ENCODE results near the gene SLC25A33.

SLC25A33 gene

DNA sequence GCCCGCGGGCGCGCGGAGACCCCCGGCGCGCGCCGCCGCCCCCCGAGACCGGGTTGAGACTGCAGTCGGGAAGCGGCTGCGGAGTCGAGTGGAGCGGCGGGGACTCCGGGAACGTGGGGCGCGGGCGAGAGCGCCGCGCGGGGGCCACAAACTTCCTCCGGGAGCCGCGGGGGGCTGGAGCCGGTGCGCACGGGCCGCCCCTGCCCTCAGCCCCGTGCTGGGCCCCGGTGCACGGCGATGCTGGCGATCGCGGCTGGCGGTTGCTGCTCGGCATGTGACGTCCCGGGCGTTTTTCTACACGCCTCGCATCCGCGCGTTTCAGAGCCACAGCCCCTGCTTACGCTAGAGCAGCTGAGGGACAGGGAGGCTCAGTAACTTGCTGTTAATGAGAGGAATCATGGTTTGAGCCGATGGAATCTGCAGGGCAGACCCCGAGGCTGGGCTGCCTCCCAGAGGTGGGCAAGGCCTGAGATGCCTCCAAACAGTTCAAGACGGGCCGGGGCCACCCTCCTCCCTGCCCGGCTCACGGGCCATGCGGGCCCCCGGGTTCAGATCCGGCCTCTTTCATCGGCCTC lies 50.0 kb downstream of the SLC25A33 start:
- DNase-seq (ENCODE audit: low read depth), result no peak

DNA sequence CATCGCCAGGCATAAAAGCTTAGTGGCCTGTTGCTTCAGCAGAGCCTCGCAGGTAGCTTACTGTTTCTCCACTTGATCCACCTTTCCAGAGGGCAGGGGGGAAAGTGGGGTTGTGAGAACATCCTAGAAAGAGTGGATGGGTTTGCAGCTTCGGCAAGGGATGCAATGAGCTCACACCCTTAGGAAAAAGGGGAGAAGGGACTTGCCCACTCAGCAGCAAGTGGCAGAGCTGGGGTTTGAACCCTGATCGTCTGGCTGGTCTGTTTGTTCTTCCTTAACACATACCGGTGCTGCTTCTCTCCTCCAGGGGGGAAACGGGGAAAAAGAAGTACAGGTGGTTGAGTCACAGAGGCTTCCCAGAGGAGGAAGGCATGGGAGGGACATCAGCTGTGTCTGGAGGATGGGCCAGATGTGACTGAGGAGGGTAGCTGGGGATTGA lies 50.5 kb downstream of the SLC25A33 start:
- DNase-seq (ENCODE audit: low read depth), result no peak

DNA sequence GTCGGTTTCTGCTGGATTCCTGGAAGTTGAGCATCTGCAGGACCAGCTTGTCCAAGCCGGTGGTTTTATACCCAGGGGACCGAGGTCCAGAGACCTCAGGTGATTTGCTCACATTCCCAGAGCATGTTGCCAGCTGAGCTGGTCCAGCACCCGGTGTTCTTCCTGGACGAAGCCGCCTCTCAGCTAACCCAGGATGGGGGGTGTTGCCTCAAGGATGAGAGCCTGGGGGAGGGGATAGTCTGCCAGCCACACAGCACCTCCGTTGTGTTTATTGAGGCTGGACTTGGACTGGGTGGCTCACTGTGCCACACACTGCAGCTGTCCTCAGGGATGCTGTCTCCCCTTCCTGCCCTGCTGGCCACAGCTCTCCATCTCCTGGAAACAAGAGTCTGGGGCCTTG lies 50.9 kb downstream of the SLC25A33 start:
- no peak for DNase-seq (ENCODE audit: low read depth)

DNA sequence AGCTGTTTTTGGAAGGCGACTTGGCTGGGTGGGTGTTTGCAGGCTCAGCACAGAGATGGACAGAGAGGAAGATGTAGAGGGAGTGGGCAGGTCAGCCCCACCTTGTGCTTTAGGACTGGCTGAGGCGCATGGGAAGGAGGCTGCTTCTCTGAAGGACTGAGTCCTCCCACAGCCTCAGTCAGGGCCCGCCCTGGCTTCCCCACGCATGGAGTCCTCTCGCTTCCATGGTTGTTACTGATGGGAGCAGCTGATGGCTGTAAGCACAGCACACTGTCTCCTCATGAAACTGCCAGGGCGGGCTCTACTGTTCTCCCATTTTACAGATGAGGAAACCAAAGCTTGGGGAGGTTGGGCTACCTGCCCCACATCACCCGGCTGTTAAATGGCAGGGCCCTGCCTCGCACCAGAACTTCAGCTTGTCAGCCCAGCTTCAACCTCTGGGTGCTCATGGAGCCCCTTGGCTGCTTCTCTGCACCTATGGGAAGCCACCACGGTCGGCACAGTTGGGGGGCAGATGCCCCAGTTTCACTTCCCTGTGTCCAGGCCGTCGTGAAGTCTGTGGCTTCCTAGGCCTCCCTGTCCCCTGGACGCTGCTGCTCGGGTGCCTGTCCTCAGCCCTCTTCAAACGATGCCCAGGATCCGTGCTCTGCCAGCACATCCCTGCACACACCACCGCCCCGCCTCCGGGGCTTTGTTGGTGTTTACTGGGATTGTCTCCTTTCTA lies 51.8 kb downstream of the SLC25A33 start:
- no peak for DNase-seq (ENCODE audit: low read depth)

DNA sequence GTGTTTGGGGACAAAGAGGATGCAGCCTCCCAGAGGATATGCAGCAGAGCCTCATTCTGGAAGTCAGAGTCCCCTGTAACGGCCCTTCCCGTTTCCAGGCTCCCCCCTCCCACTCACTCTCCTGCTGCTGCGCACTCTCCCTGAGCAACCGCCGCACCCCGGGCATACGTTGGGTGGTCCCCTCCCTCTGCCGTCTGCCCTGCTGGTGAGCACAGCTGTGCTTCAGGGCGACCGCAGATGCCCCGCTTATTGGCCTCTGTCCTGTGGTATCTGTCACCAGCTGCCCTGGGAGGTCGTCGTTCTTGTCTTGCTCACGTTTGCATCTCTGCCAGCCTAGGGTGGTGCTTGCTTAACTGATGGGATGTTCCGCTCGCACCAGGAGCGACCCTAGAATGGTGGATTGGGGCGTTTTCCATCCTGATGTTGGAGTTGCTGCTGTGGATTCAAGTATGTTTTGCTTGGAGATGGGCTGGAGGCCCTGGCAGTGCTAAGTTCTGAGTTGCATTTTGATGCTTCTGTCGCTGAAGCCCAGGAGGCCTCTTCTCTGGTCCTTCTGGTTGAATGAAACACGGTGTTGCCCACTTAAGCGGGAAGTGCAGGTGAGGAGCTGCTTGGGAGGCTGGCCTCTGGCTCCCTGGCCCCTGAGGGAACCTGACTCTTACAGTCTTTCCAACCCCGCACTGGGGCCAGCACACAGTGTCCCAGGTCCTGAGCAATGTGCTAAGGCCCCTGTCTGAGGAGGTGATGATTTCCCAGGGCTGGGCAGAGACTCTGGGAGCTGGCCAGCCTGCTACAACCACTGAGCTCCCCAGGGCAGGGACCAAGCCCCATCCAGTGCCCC lies 52.6 kb downstream of the SLC25A33 start:
- no peak for DNase-seq (ENCODE audit: low read depth)

DNA sequence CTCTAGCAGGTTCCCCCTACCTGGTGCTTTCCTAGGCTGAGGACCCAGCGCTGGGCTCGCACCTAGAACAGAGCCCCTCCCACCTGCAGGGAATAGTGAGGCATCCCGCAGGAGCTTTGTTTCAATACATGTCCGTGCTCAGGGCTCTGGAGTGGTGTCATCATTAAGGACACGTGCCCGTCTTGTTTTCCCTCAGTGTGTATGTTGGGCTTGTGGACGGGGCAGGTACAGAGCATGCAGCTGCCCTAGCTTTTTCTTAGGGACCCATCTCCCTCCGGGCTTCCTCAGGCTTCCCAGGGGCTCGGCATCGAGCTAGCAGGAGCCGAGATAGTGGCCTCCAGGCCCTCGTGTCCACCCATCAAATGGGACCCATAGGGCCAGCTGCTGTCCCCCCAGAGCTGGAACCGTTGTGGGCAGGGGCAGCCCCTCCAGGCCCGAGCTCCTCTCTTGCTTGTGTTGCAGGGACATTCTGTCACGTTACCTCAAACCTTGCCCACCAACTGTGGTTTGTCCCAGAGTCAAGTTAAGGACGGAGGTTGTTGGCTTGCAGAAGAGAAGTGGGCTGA lies 53.3 kb downstream of the SLC25A33 start:
- no peak for DNase-seq (ENCODE audit: low read depth)

DNA sequence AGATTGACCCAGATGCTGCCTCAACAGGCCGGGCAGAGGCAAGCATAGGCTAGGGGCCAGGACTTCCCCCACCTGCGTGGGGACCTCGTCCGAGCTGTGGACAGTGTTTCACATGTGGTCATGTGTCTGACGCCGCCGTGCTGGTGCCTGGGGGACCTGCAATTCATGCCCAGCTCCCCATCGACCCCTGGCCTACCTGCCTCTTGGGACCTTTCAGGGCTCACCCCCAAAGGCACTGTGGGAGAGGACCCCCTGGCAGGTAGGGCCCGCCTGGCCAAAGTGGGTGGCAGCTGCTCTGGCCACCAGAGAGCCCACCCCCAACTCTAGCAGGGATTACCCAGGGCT lies 53.9 kb downstream of the SLC25A33 start:
- DNase-seq (ENCODE audit: low read depth), result no peak

DNA sequence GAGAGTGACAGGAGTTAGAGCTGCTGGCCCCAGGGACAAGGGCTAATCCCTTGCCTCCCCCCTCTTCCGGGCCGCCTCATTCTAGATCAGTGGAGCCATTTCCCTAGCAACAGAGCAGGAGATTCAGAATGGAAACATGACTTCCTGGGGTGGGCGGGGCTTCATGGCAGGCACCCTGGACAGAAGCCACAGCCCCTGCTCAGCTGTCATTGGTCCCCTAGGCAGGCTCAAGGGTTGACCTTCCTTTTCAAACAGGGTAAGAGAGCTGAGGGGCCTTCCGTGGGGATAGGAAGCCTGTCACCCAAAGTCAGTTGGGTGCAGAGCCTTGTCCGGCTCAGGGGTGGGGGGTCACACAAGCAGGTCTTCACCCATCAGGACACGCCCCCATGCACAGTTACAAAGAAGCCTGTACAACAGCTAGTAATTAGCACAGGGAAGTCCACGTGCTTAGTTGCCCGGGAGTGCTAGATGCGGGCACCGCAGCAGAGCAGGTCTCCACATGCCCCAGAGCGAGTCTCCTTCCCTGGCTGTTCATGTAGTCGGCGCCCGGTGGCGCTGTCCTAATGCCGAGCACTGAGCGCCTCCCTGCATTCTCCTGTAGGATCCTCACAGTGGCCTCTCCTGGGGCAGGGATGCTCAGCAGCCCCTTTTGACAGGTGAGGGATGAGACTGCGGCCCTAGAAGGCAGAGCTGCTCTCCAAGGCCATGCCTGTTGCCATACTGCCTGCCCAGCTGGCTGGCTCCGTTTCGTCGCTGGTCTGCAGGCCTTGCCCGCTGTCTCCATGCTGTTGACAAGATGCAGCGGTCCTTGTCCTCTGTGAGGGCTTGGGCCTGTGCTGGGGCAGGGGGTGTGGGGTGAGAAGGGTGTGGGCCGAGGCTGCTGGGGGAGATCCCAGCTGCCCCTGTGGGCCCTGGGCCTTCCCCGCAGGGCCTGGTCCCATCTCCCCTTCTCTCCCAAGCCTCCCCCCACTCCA lies 54.5 kb downstream of the SLC25A33 start:
- no peak for DNase-seq (ENCODE audit: low read depth)

DNA sequence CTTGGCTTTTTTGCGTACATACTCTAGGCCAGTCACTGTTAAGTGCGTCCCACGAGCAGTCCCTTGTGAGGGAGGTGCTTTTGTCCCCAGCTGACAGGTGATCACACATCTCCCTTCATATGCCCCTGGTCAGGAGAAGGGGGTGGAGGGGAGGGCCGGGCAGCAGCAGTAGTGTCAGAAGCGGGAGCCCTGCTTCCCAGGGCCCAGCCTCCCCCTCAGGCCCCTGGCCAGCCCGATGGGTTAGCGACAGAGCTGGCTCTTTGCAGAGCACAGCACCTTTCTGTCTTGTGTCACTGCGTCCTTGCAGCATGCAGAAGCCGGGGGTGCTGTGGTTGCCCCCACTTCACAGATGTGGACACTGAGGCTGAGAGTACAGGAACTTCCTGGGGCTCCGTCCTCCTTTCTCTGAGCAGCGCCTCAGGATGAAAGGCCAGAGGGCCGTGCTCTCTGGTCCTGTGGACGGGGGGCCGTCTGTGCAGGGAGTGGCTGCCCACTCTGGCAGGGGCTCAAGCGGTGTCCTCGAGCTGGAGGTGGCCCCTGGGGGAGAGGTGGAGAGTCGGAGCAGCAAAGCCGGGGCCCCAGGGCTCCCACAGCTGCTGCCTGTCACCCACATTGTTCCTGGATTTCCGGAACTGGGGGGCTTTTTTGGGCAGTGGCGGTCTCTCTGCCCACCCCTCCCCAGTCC lies 55.3 kb downstream of the SLC25A33 start:
- DNase-seq (ENCODE audit: low read depth), result no peak

DNA sequence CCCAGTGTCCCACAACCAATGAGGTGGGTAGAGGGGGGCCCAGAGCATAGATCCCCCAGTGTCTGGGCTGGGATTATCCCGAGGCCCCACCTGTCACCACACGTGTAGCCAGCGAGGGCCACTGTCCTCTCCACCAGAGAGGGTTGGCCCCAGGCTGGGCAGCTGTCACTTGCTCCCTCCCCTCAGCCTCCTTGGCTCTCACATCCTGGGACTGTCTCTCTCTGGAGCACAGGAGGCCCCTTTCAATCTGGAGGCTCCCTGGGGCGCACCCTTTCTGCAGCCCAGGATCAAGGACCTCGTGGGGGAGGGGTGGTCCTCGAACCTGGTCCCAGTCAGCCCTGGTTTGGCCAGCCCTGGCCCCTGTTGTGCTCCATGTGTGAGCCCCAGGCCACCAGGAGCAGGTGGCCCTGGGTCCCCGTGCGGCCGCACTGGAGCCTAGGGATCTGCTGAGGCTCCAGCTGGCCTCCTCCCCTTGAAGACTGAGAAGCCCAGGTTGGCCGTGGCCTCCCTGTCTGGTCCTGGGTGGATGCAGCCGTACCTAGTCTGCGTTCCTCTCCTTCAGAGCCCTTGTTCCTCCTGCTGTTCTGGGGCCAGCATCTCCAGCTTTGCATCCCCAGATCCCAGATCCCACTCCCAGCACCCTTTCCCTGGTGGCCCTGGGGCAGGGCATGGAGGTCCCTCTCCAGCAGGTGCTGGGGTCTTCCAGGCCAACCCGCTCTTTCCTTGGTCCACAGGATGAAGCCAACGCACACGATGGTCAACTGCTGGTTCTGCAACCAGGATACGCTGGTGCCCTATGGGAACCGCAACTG lies 56.1 kb downstream of the SLC25A33 start:
- no peak for DNase-seq (ENCODE audit: low read depth)

DNA sequence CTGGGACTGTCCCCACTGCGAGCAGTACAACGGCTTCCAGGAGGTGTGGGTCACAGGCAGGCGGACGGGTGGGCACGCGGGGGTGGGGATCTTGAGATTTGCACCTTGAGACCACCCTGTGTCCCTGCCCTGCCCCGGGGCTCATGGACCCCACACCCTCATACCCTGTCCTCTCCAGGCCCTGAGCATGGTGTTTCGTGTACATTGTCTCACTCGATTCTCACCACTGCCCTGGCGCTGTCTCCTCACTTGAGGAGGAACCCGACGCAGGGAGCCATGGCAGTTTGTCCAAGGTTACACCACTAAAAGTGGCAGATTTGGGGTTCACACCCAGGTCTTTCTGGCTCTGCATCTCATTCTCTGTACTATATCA lies 56.7 kb downstream of the SLC25A33 start:
- DNase-seq (ENCODE audit: low read depth), result no peak

DNA sequence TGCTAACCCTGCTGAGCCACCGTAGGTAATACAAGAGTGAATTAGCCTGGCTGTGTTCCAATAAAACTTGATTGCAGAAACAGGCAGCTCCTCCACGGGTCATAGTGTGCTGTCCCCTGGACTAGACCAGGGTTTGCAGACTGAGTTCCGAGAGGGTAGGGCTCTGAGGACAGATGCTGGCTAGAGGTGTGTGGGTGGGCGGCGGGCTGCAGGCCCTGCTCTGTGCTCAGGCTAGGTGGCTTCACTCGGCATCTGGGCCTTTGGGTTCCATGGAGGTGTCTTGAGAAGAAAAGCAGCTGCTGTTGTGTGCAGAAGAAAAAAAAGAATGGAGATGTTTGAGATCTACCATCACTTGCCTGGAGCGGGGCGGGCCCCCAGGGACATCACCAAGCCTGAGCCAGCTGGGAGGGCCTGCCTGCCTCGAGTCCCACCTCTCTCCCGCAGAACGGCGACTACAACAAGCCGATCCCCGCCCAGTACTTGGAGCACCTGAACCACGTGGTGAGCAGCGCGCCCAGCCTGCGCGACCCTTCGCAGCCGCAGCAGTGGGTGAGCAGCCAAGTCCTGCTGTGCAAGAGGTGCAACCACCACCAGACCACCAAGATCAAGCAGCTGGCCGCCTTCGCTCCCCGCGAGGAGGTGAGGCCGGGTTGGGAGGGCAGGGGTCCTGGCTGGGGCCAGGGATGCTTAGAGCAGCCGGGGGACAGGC lies 57.3 kb downstream of the SLC25A33 start:
- DNase-seq (ENCODE audit: low read depth), result no peak

DNA sequence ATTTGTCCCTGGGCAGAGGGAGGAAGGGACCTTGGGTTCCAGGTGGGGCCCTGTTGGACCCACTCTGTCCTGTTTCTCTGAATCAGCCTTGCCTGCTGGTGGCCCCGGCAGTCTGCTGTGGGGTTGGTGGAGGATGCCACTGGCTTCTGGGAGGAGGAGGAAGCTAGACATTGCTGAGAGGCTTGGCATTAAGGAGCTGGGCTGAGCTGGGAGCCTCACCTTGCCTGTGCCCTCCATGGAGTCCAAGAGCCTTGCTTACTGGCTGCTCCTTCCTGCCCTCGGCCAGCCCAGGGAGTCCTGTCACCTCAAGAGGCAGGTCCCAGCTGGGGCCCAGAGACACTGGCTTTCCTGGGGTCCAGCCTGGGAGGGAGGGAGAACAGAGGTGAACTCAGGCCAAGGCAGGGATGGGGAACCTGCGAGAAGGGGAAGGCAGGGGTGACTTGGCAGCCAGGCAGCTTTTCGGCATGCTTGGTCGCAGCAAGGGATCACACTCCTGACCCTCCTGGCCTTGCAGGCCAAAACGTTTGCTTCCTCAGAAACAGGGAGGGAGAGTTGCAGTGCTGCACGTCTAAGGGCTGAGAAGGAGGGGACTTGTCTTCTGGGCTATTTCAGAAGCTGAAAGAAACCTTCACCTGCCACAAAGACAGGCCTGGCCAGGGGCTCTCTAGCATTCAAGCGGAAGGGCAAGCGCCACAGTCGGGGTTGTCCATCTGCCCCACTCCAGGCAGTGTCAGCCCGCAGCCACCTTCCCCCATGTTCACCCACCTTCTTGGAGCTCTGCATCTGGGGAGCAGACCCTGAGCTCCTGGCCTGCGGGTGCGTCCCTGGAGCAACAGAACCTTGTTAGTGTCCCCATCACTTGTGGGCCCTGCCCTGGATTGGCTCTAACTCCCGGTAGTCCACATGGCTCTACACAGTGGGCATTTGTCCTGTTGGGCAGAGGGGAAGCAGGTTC lies 58.4 kb downstream of the SLC25A33 start:
- DNase-seq (ENCODE audit: low read depth), result no peak

DNA sequence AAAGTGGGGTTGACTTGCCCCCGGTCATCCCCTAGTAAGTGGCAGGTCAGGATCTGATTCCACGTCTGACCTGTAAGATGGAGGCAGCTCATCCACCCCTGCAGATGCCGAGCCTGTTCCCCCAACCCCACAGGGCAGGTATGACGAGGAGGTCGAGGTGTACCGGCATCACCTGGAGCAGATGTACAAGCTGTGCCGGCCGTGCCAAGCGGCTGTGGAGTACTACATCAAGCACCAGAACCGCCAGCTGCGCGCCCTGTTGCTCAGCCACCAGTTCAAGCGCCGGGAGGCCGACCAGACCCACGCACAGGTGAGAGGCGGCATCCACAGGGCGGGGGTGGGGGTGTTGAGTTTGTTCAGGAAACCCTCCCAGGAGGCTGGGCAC lies 59.0 kb downstream of the SLC25A33 start:
- no peak for DNase-seq (ENCODE audit: low read depth)

DNA sequence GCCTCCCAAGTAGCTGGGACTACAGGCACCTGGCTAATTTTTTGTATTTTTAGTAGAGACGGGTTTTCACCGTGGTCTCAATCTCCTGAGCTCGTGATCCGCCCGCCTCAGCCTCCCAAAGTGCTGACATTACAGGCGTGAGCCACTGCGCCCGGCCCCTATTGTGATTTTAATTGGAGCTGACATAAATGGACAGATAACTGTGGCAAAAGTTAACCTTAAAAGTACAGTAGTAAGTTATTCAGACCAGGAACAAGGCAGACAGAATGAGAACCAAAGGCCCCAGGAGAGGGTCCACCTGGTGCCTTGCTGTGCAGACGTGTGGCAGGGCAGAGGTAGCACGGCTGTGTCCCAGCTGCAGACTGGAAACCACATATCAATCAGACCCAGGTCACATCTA lies 60.5 kb downstream of the SLC25A33 start:
- no peak for DNase-seq (ENCODE audit: low read depth)

DNA sequence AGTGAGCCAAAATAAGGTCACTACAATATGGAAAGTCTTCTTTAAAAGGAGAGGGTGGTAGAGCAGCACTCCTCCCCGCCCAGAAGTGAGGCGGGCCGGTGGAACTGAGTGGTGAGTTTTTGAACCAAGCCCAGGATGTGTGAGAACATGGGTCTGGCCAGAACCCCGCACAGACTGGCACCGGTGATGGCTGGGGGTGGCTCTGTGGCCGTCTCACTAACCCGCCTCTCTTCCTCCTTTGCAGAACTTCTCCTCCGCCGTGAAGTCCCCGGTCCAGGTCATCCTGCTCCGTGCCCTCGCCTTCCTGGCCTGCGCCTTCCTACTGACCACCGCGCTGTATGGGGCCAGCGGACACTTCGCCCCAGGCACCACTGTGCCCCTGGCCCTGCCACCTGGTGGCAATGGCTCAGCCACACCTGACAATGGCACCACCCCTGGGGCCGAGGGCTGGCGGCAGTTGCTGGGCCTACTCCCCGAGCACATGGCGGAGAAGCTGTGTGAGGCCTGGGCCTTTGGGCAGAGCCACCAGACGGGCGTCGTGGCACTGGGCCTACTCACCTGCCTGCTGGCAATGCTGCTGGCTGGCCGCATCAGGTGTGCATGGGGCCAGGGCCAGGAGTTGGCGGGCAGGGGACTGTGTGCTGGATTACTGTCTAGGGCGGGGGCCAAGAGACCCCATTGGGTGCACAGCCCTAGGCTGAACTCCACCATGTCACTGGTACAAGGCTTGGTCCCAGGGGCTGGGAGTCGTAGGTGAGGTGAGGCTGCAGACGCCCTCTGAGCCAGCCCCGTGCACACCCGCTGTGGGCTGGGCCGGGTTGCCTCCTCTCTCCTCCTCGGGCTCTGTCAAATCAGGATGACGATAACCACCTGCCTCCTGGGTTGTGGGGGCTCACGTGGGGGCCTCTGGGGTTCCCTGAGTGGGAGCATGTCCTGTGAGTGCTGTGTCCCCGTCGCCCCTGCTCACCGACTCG lies 61.9 kb downstream of the SLC25A33 start:
- no peak for DNase-seq (ENCODE audit: low read depth)

Measured in activated gamma-delta T cell treated with anti-CD3 and anti-CD28 coated beads, Interleukin-2, amount 50 U/mL, for 16 hours (primary cell).